Progenitor cell of endocrine pancreas (in vitro differentiated cells): ENCODE data around the gene DPH5. TPM values are rescaled to one million over a fixed set of nuclear protein-coding genes. Genes with fewer than 3 reads are reported as not detected.
"Not testable (repeated sequence)": the region's sequence is repeated elsewhere in the genome, so short reads cannot be mapped to it uniquely, and the experiment has no call there.

Experiments
- DNase-seq: peaks from one replicate; pipeline ENCODE4 v3.0.0; 2021; ENCODE audit warnings: low spot score; ENCODE audit not compliant: unreplicated experiment
- H3K27ac Mint-ChIP-seq: 2 replicates; pipeline ENCODE4 v1.8.0; 2021; ENCODE audit warnings: mild to moderate bottlenecking, moderate library complexity, mixed read lengths
- H3K27me3 Mint-ChIP-seq: 2 replicates; pipeline ENCODE4 v1.8.0; 2021; ENCODE audit warnings: mixed read lengths
- H3K36me3 Mint-ChIP-seq: 2 replicates; pipeline ENCODE4 v1.8.0; 2022; ENCODE audit warnings: mixed read lengths; ENCODE audit not compliant: insufficient read depth
- H3K4me1 Mint-ChIP-seq: 2 replicates; pipeline ENCODE4 v1.8.0; 2021; ENCODE audit warnings: low read depth, mixed read lengths
- H3K4me3 Mint-ChIP-seq: 2 replicates; pipeline ENCODE4 v1.8.0; 2021; ENCODE audit warnings: low read depth, mild to moderate bottlenecking, moderate library complexity, mixed read lengths
- H3K9me3 Mint-ChIP-seq: 2 replicates; pipeline ENCODE4 v1.8.0; 2021; ENCODE audit warnings: low read depth, mixed read lengths
- CTCF ChIP-seq: fragments of 200-600 bp; sonication (generic); IDR thresholded peaks from one replicate; pipeline ENCODE4 v1.5.0; 2021; ENCODE audit warnings: antibody characterized with exemption, mild to moderate bottlenecking; ENCODE audit not compliant: unreplicated experiment
- total RNA-seq: library from RNA; stranded (reverse); gene quantifications from 2 replicates; pipeline ENCODE4 v1.2.1, GENCODE V29; 2021

The DPH5 gene
- total RNA-seq, 1 donor from 2014 or later = 48.2 TPM

DNA sequence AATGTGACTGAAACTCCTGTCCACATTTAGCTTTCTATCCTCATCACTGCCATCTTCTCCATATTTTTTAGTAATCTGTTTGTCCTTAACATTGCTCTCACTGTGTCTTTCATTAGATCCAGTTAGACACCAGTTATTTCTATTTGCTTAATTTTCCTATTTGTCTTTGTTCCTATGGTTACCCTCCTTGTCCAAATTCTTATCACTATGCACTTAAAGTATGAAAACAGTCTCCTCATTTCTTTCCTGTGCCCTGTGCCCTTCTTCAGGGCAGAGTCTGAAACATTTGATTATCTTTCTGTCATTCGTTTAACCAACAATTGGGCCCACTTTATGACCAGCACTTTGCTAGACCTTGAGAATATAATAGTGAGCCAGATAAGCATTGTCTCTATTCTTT lies 65.5 kb downstream of the DPH5 start:
- no peaks in the 10 kb centered on the region for H3K9me3 Mint-ChIP-seq
- peaks cover 8% of the 10 kb centered on the region for H3K4me1 Mint-ChIP-seq
- no peaks in the 10 kb centered on the region for H3K27me3 Mint-ChIP-seq
- no peak overlapping the region for H3K4me3 Mint-ChIP-seq
- no peak for TF ChIP-seq CTCF
- H3K36me3 Mint-ChIP-seq = no peaks in the 10 kb centered on the region
- no peak overlapping the region for H3K27ac Mint-ChIP-seq
- DNase-seq = no peak

- H3K27ac Mint-ChIP-seq = no peak overlapping the region
- DNase-seq = no peak
- no peaks in the 10 kb centered on the region for H3K9me3 Mint-ChIP-seq
- peaks cover 8% of the 10 kb centered on the region for H3K4me1 Mint-ChIP-seq
- no peaks in the 10 kb centered on the region for H3K36me3 Mint-ChIP-seq
- no peak overlapping the region for H3K4me3 Mint-ChIP-seq
- no peak for TF ChIP-seq CTCF
- H3K27me3 Mint-ChIP-seq = no peaks in the 10 kb centered on the region
Observed at GRCh38 chr1:100959502-100960060, 66.0 kb downstream of the DPH5 start.

GRCh38 chr1:100955322-100955721 lies 70.3 kb downstream of the DPH5 start:
- H3K36me3 Mint-ChIP-seq = peaks cover 7% of the 10 kb centered on the region
- no peak for TF ChIP-seq CTCF
- H3K4me3 Mint-ChIP-seq = no peak overlapping the region
- no peaks in the 10 kb centered on the region for H3K9me3 Mint-ChIP-seq
- no peak overlapping the region for H3K27ac Mint-ChIP-seq
- no peak for DNase-seq
- no peaks in the 10 kb centered on the region for H3K27me3 Mint-ChIP-seq
- peaks cover 14% of the 10 kb centered on the region for H3K4me1 Mint-ChIP-seq

- TF ChIP-seq CTCF = no peak
- H3K9me3 Mint-ChIP-seq = peaks cover under 1% of the 10 kb centered on the region
- no peak overlapping the region for H3K27ac Mint-ChIP-seq
- H3K4me1 Mint-ChIP-seq = peaks cover 16% of the 10 kb centered on the region
- no peak overlapping the region for H3K4me3 Mint-ChIP-seq
- no peak for DNase-seq
- peaks cover 9% of the 10 kb centered on the region for H3K36me3 Mint-ChIP-seq
- no peaks in the 10 kb centered on the region for H3K27me3 Mint-ChIP-seq
Observed at GRCh38 chr1:100953960-100954730, 71.4 kb downstream of the DPH5 start.

- Mint-ChIP-seq H3K4me1 (peaks cover 18% of the 10 kb centered on the region), H3K36me3 (peaks cover 18% of the 10 kb centered on the region), H3K9me3 (peaks cover 11% of the 10 kb centered on the region), H3K27ac (peak overlapping the region; percentile 18)
- DNase-seq, H3K27me3 Mint-ChIP-seq, H3K4me3 Mint-ChIP-seq: not testable (repeated sequence)
Observed at GRCh38 chr1:100952970-100953369, 72.6 kb downstream of the DPH5 start.
